Epithelial cell of esophagus (primary cell): Measurements from ENCODE around the gene RPL10.

ENCODE experiments used
- DNase-seq: peaks from one replicate; pipeline ENCODE4 v3.0.0; 2010; ENCODE audit warnings: low read depth
- H3K4me3 ChIP-seq: 2 replicates; pipeline ENCODE4 v1.5.1; 2011; ENCODE audit warnings: mild to moderate bottlenecking, low read length, control low read depth
- TF ChIP-seq, protein P1 (sequence below): IDR thresholded peaks from 2 replicates; pipeline ENCODE4 v1.5.1; 2011; ENCODE audit warnings: low read depth, mild to moderate bottlenecking, low read length, control low read depth, inconsistent platforms; ENCODE audit not compliant: insufficient read depth; ENCODE audit errors: missing control alignments

The RPL10 gene

DNA sequence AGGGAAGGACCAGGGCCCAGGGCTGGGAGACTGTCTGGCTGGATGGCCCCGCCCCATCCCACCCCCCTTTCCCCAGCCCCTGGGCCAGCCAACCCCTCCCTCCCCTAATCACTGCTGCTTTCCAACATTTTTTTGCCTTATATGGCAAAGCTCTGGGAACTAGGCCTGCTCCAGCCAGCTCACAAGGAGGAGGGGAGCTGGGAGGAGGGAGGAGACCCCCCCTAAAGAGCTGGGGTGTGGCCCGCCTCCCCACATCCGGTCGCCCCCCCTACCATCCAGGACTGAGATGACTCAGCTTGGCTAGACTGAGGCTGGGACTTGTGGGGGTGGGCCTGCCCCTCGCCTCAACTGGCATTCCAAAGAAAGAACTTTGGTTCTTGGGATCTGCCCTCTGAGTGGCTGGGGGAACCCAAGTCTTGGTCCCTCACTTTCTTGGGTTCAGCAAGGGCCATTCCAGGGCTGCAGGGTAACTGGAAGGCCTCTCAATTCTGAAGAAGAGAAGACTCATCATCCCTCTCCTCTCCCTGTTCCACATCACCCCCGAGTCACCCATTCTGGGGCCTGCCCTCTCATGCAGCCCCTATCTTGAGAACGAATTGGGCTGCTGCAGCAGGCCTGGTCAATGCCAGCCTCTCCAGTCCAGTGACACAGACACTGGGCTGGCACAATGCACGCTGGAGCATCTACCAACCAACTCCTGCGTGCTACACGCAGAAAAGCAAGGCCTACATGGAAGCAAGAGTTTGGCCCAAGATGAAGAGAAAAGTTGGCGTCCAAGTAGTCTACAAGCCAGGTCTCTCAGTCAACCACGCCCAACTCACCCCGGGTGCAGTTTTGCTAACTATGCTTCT lies 28.5 kb upstream of the RPL10 start:
- H3K4me3 ChIP-seq: peak overlapping the region; percentile 58
- DNase-seq: peak; percentile 82
- TF ChIP-seq, protein P1, sequence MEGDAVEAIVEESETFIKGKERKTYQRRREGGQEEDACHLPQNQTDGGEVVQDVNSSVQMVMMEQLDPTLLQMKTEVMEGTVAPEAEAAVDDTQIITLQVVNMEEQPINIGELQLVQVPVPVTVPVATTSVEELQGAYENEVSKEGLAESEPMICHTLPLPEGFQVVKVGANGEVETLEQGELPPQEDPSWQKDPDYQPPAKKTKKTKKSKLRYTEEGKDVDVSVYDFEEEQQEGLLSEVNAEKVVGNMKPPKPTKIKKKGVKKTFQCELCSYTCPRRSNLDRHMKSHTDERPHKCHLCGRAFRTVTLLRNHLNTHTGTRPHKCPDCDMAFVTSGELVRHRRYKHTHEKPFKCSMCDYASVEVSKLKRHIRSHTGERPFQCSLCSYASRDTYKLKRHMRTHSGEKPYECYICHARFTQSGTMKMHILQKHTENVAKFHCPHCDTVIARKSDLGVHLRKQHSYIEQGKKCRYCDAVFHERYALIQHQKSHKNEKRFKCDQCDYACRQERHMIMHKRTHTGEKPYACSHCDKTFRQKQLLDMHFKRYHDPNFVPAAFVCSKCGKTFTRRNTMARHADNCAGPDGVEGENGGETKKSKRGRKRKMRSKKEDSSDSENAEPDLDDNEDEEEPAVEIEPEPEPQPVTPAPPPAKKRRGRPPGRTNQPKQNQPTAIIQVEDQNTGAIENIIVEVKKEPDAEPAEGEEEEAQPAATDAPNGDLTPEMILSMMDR: no peak

DNA sequence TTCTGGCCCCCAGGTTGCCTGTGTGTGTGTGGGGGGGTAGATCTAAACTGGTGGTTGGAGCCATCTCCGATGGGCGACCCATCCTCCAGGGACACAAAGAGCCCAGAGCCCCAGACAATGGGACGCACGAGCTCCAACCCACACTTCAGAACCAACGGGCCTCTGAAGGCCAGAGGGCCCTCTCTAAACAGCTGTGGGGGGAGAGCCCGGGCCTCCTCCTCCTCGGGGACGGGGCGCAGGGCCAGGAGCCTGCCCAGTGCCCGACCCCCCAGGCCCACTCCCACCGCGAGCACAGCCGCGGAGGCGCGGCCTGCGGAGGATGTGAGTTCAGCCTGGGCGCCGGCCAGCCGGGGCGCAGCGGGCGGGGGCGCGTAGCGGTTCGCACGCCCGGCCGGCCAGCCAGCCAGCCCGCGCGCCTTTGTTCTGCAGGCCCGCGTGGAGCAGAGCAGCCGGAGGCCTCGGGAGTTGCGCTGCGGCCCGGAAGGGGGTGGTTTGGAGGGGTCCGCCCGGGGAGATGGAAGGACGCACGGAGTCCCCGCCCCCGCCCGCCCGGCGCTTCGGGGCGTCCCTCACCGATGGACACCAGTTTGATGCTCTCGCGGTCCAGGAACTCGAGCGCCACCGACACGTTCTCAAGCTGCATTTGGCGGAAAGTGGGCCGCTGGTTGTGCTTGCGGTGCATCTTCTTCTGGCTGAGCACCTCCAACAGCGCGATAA lies 27.7 kb upstream of the RPL10 start:
- DNase-seq: no peak
- H3K4me3 ChIP-seq: peak overlapping the region; percentile 58
- TF ChIP-seq, protein P1: no peak

DNA sequence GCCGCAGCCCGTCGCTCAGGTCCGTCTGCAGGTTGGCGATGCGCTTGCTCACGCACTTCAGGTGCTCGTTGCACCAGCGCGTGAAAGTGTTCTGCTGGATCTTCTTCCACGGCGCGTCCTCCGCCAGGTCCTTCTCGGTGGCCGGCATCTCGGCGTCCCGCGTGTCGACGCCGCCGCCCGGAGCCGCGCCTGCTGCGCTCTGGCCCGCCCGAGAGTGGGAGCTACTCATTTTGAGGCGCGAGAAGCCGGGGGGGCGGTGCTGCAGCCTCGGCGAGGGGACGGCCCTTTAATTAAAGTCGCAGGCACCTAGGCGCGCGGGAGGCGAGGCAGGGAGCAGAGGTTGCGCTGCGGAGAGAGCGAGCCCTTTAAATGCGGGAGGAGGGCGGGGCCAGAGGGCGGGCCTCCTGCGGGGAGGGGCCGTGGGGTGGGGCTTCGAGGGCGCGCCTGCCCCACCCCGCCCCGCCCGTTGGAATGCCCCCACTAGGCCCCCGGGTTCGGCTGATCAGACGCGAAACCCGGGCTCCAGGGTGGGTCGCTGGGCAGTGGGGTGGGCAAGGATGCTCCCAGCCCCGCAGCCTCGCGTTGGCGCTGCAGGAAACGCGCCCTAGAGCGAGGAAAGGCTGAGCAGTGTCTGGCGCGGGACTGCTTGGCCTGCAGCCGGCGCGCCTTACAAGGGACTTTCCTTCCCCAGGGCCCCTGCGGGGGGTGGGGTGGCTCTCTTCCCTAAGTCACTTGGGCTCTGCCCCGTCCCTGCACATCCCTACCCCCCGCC lies 27.0 kb upstream of the RPL10 start:
- peak; percentile 92 for DNase-seq
- TF ChIP-seq, protein P1: no peak
- peak overlapping the region; percentile 58 for H3K4me3 ChIP-seq

DNA sequence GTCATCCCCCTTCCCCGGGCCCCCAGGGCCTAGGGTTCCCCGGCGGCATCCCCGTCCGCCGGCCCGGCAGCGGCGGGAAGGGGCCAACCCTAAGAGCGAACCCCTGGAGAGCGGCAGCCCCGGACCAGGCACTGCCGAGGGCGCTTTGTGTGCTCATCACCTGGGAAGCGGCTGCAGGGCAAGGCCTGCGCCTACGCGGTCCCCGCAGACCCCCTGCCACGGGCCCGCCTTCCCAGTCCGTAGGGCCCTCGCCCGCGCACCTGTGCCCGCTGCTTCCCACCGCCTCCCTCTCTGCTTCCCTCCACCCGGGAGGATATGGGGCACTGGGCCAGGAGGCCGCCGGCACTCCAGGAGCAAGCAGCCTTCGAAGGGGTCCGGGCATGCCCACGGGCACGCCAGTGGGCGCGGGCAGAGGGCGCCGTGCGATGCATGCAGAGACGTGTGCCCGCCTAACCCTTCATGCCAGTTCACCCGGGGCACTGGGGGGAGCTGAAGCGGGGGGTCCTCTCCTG lies 26.3 kb upstream of the RPL10 start:
- peak overlapping the region; percentile 35 for H3K4me3 ChIP-seq
- peak; percentile 36 for DNase-seq
- TF ChIP-seq, protein P1: no peak

DNA sequence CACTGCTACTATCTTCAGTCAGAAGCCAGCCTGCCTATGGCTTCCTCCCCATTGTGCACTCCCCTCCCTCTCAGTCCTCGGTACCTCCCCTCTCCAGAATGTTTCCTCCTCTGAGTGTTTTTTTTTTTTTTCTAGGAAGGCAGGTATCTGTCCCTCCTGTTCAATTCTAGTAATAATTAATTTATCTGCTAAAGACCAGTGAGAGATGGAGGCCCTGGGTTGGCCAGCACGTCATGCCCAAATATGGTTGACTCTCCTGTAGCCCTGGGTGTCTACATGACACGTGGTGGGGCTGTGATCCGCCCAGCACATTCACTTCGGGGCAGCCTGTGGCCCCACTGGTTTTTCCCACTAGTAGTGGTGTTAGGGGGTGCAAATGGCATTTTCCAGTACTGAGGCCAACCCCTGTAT lies 25.6 kb upstream of the RPL10 start:
- TF ChIP-seq, protein P1: no peak
- H3K4me3 ChIP-seq: peak overlapping the region; percentile 35
- peak; percentile 59 for DNase-seq
